Mucosa of rectum (tissue), 2 donors: ENCODE results near the gene DDX59.

Experiments
- H3K27ac ChIP-seq, 2 donors: one replicate each; pipeline ENCODE4 v1.7.0; 2013; ENCODE audit warnings: inconsistent platforms in 2 of 2, low read depth in 2 of 2, low read length in 2 of 2
- H3K27me3 ChIP-seq, 2 donors: one replicate each; pipeline ENCODE4 v1.7.0; 2013; ENCODE audit warnings: low read length in 2 of 2; ENCODE audit not compliant: control insufficient read depth in 2 of 2, insufficient read depth in 2 of 2
- H3K36me3 ChIP-seq, 2 donors: one replicate each; pipeline ENCODE4 v1.7.0; 2013; ENCODE audit warnings: low read length in 2 of 2; ENCODE audit not compliant: control insufficient read depth in 2 of 2, insufficient read depth in 2 of 2
- H3K4me1 ChIP-seq, 2 donors: one replicate each; pipeline ENCODE4 v1.7.0; 2013; ENCODE audit warnings: low read length in 2 of 2, mild to moderate bottlenecking in 1 of 2; ENCODE audit not compliant: control insufficient read depth in 2 of 2, insufficient read depth in 2 of 2
- H3K4me3 ChIP-seq, 2 donors: one replicate each; pipeline ENCODE4 v1.7.0; 2013; ENCODE audit warnings: low read length in 2 of 2
- H3K9ac ChIP-seq, 2 donors: one replicate each; pipeline ENCODE4 v1.7.0; 2013; ENCODE audit warnings: low read length in 2 of 2, low read depth in 1 of 2, mild to moderate bottlenecking in 1 of 2
- H3K9me3 ChIP-seq, 2 donors: one replicate each; pipeline ENCODE4 v1.7.0; 2013; ENCODE audit warnings: low read length in 2 of 2; ENCODE audit not compliant: control insufficient read depth in 2 of 2
- donor health status: healthy.
- donor health status: Normal muscosa, but diverticular disease.

Gene DDX59

DNA sequence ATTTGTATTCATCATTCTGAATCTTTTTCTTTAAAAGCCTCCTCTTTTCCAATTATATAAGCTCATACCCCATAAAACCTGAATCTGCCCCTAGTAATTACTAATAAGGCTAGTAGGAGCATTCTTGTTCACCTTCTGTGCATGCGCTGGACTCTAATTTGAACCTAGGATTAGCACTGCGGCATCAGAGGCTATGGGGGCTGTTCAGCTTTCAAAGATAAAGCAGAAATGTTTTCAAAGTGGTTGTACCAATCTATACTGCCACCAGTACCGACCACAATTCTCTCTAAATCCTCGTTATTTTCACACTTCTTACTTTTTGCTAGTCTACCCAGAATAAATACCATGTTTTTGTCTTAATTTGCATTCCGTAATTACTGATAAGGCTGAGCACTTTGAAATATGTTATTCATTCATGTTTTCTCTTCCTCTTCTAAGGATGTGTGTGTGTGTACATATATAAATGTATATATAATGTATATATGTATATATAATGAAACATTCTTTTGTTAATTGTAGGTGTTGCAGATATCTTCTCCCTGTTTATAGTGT is 1.6 kb upstream of the DDX59 start:
- Histone ChIP-seq H3K9me3 (no peaks in the 10 kb centered on the region), H3K4me1 (peaks cover 5 to 12% of the 10 kb centered on the region in 2 donors), H3K27ac (peak overlapping the region in 1 of 2 donors; percentile 98), H3K36me3 (no peaks in the 10 kb centered on the region), H3K27me3 (no peaks in the 10 kb centered on the region), H3K4me3 (no peak overlapping the region), H3K9ac (no peak overlapping the region)

DNA sequence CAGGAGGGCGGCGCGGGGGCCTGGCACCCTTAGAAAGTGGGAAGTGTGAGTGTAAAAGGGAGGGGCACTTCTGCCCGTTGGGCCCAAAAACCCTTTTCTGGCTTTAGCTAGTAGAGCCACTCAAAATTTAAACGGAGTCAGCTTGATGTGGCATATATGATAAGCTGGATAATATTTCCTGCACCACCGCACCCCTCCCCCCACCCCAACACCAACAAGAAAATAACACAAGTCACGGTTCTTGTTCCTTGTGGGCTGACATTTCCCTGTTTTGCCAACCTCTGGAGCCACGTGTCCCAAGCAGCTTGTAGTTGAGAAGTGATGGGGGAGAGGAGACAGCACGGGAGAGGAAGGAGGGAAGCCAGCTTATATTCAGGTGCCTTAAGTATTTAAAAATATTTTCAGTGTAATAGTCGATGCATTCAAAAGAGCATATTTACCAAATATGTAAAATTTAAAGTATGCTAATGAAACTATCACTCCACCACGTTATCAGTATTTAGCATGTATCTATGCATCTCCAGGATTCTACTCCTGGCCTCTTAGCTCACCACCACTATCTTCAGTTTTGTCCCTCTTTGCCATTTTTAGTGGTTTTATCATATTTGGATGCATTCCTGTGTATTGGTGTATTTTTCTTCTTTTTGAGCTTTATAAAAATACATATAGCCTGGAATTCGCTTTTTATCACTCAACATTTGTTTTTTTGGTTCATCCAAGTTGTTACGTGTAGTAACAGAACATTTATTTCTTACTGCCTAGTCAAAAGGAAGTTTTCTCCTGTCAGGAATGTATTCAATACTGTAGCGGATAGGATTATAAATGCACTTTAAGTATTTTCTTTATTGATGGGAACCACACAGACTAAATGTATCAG is 773 bp upstream of the DDX59 start:
- Histone ChIP-seq H3K27ac (peak overlapping the region; percentile 98 to 100), H3K36me3 (peaks cover 0 to 4% of the 10 kb centered on the region in 2 donors), H3K9ac (peak overlapping the region; percentile 79 to 88), H3K27me3 (no peaks in the 10 kb centered on the region), H3K9me3 (no peaks in the 10 kb centered on the region), H3K4me1 (peaks cover 5 to 12% of the 10 kb centered on the region in 2 donors), H3K4me3 (peak overlapping the region; percentile 68 to 85)

GRCh38 chr1:200668514-200669313 is 993 bp downstream of the DDX59 start:
- H3K4me1 ChIP-seq = peaks cover 5 to 12% of the 10 kb centered on the region in 2 donors
- peak overlapping the region; percentile 88 to 94 for H3K9ac ChIP-seq
- H3K27me3 ChIP-seq = no peaks in the 10 kb centered on the region
- peak overlapping the region; percentile 77 to 78 for H3K4me3 ChIP-seq
- peaks cover 8 to 9% of the 10 kb centered on the region in 2 donors for H3K36me3 ChIP-seq
- H3K27ac ChIP-seq = peak overlapping the region; percentile 98 to 100
- H3K9me3 ChIP-seq = no peaks in the 10 kb centered on the region

- peaks cover 5 to 12% of the 10 kb centered on the region in 2 donors for H3K4me1 ChIP-seq
- no peak overlapping the region for H3K27ac ChIP-seq
- no peaks in the 10 kb centered on the region for H3K27me3 ChIP-seq
- H3K9ac ChIP-seq = no peak overlapping the region
- no peak overlapping the region for H3K4me3 ChIP-seq
- no peaks in the 10 kb centered on the region for H3K9me3 ChIP-seq
- H3K36me3 ChIP-seq = peaks cover 18 to 19% of the 10 kb centered on the region in 2 donors
These were observed 3.4 kb downstream of the DDX59 start for GRCh38 chr1:200666309-200666708.

GRCh38 chr1:200665861-200666260 is 3.8 kb downstream of the DDX59 start:
- H3K4me3 ChIP-seq = no peak overlapping the region
- H3K27ac ChIP-seq = no peak overlapping the region
- no peaks in the 10 kb centered on the region for H3K27me3 ChIP-seq
- no peak overlapping the region for H3K9ac ChIP-seq
- peaks cover 18 to 22% of the 10 kb centered on the region in 2 donors for H3K36me3 ChIP-seq
- no peaks in the 10 kb centered on the region for H3K9me3 ChIP-seq
- H3K4me1 ChIP-seq = peaks cover 5 to 10% of the 10 kb centered on the region in 2 donors

DNA sequence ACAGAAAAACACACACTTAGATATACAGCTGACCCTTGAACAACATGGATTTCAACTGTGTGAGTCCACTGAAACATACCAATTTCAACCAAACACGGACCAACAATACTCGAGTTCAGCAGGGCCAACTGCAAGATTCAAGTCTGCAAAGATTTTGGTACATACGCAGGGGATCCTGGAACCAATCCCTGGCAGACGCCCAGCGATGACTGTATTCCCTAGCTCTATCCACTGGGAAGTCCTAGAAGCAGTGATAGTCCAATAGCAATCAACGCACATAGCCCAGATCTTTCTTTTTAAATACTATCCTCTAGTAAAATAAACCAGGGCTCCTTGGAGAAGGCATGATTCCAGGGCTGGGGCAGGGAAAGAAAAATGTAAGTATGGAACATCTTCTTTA is 9.0 kb downstream of the DDX59 start:
- H3K9ac ChIP-seq = no peak overlapping the region

GRCh38 chr1:200659269-200659668 is 10.4 kb downstream of the DDX59 start:
- peaks cover 33 to 53% of the 10 kb centered on the region in 2 donors for H3K36me3 ChIP-seq
- H3K4me3 ChIP-seq = no peak overlapping the region
- H3K4me1 ChIP-seq = no peaks in the 10 kb centered on the region
- H3K9me3 ChIP-seq = no peaks in the 10 kb centered on the region
- H3K9ac ChIP-seq = no peak overlapping the region
- H3K27me3 ChIP-seq = no peaks in the 10 kb centered on the region
- H3K27ac ChIP-seq = no peak overlapping the region

More for the DNA sequence above, 9.0 kb downstream of the DDX59 start:
- no peaks in the 10 kb centered on the region for H3K9me3 ChIP-seq
- no peak overlapping the region for H3K4me3 ChIP-seq
- no peaks in the 10 kb centered on the region for H3K4me1 ChIP-seq
- no peaks in the 10 kb centered on the region for H3K27me3 ChIP-seq
- peaks cover 37 to 53% of the 10 kb centered on the region in 2 donors for H3K36me3 ChIP-seq
- no peak overlapping the region for H3K27ac ChIP-seq

DNA sequence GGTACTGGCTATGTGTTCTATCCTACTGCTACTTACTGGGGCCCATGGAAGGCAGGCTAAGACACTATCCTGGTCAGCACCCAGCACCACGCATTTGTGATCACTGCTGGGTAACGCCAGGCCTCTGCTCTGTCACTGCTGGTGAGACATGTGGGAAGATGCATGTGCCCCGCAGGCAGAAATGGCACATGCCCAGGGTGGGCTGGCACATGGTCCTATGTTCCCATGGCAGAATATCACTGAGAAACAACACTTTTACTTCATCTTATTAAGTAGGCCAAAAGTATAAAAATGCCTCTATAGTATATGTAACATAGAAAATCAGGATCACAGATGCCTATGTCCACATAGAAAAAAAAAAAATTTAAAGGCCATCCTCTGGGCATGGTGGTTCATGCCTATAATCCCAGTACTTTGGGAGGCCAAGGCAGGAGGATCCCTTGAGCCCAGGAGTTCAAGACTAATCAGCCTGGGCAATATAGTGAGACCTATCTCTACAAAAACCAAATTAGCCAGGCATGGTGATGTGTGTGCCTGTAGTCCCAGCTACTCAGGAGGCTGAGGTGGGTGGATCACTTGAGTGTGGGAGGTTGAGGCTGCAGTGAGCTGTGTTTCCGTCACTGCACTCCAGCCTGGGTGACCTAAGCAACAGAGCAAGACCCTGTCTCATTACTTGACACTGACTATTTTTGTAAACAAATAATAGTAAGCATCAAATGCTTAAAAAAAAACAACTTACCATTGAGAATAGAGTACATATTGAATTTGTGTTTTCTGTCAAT is 11.5 kb downstream of the DDX59 start:
- H3K36me3 ChIP-seq = peaks cover 29 to 51% of the 10 kb centered on the region in 2 donors
- H3K9me3 ChIP-seq = no peaks in the 10 kb centered on the region
- no peaks in the 10 kb centered on the region for H3K4me1 ChIP-seq
- no peaks in the 10 kb centered on the region for H3K27me3 ChIP-seq
- H3K4me3 ChIP-seq = no peak overlapping the region
- no peak overlapping the region for H3K27ac ChIP-seq
- no peak overlapping the region for H3K9ac ChIP-seq

DNA sequence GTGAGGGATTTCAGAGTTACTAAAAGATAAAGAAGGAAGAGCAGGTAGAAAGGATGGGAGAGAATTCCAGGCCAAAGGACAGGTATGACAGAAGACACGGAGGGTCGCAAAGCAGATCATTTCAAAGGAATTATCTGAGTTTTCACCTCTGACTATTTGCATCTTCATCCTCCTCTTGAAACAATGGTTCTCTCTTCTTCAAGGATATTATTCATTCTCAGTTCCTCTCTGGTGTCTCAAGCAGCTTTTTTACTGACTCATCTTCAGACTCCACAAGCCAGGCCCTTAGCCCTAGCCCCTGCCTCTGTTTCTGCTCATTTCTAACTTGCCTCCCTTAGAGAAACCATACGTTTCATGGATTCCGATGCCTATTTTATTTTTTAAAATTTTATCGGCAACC is 15.0 kb downstream of the DDX59 start:
- no peak overlapping the region for H3K27ac ChIP-seq
- H3K4me3 ChIP-seq = no peak overlapping the region
- H3K9me3 ChIP-seq = no peaks in the 10 kb centered on the region
- H3K36me3 ChIP-seq = peaks cover 17 to 34% of the 10 kb centered on the region in 2 donors
- H3K4me1 ChIP-seq = no peaks in the 10 kb centered on the region
- no peaks in the 10 kb centered on the region for H3K27me3 ChIP-seq
- no peak overlapping the region for H3K9ac ChIP-seq
